ENCODE results near the gene CCDC32.
"Not testable (repeated sequence)": the region's sequence is repeated elsewhere in the genome, so short reads cannot be mapped to it uniquely, and the experiment has no call there.

The CCDC32 gene, protein sequence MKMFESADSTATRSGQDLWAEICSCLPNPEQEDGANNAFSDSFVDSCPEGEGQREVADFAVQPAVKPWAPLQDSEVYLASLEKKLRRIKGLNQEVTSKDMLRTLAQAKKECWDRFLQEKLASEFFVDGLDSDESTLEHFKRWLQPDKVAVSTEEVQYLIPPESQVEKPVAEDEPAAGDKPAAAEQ

DNA sequence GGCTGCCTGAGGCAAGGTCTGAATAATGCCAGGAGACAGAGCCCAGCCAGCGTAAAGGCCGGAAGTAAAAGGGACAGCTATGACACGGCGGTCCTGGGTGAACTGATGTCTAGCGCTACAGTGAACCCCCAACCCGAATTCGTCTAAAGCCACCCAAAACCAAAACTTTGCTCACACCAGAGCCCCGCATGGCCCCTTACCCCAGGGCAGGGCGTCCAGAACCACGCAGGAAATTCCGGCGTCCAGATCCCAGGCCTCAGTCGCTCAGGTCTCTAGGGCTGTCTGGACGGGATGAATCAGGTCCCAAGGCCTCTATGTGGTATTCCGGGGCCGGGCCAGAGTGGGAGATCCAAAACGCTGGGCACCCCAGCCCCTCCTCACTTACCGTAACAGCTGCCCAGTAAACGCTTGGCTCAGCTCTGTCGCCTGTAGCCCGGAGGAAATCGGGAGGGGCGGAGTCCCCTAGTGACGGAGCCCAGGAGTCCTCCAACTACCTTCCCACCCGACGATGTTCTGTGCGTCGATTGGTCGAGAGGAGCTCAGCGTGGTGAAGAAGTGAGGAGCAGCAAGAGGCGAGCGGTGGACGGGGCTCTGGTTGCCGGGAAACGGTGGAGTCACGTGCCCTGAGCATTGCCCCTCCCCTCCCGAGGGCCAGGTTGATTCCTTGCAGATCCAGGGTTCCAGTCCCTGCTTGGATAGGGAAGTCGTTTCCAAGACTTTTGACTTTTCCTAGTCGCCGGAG lies at the start of gene CCDC32:
Gene CCDC32, minus strand, starts transcription at position 452 of the 742 bp plus-strand sequence. CDS start 2,027 bp downstream, outside the sequence.
- peak; percentile 98 for DNase-seq

DNA sequence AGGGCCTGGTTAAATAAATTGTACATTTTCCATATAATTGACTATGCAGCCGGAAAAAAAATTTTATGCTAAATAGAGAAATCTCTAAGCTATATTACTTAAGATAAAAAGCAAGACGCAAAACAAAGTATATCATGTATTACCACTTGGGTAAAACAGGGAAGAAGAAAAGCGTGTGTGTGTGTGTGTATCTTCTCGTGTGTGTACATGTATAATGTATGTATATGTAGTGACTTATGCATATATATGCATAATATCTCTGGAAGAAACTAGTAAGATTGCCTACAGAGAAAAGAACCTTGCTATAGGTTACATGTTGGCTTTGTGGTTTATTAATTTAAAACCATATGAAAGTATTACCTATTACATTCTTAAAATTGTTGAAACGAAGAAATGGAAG lies 48.2 kb upstream of the CCDC32 start:
- no peak for DNase-seq

DNA sequence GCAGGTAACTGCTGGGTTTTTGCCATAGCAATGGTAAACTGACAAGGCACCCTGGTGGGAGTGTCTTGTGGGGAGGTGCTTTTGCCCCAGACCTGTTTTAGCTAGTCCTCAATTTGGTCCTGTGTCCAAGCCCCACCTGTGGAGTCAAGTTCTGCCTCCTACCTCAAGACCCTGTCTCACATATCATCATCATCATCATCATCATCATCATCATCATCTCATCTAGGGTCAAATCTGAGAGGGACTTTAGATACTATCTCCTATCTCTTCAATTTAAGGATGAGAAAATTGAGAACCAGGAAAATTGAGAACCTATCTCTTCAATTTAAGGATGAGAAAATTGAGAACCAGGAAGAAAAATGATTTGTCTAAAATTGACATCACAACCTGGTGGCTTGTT lies 39.1 kb upstream of the CCDC32 start:
- no peak for DNase-seq

DNA sequence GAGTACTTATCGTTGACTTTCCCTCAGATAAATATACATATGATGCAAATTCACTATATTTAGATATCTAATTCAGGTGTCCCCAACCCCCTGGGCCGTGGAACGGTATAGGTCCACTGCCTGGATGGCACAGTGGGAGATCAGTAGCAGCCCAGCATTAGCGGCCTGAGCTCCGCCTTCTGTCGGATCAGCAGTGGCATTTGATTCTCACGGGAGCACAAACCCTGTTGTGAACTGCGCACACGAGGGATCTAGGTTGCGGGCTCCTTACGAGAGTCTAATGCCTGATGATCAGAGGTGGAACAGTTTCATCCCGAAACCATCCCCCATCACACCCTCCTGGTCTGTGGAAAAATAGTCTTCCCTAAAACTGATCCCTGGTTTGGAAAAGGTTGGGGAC lies 36.1 kb upstream of the CCDC32 start:
- no peak for DNase-seq

DNA sequence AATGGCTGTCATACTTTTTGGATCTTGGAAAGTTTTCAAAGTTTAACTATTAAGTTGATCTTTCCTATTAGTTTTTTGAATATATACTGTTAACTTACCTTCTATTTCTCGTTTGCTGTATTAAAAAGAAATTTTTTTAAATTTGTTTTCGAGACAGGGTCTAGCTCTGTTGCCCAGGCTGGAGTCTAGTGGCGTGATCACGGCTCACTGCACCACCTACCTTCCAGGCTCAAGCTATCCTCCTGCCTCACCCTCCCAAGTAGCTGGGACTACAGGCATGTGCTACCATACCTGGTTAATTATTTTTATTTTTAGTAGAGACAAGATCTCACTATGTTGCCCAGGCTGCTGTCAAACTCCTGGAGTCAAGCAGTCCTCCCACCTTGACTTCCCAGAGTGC lies 33.8 kb upstream of the CCDC32 start:
- no peak for DNase-seq

DNA sequence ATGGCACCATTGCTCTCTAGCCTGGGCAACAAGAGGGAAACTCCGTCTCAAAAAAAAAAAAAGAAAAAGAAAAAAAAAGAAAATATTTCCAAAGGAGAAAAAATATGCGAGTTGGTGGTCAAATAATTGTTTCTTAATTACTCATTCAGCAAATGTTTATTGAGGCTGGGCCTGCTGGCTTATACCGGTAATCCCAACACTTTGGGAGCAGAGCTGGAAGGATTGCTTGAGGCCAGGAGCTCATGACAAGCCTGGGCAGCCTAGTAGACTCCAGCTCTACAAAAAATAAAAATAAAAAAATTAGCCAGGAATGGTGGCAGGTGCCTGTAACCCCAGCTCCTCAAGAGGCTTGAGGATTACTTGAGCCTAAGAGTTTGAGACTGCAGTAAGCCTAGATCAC lies 33.3 kb upstream of the CCDC32 start:
- no peak for DNase-seq

DNA sequence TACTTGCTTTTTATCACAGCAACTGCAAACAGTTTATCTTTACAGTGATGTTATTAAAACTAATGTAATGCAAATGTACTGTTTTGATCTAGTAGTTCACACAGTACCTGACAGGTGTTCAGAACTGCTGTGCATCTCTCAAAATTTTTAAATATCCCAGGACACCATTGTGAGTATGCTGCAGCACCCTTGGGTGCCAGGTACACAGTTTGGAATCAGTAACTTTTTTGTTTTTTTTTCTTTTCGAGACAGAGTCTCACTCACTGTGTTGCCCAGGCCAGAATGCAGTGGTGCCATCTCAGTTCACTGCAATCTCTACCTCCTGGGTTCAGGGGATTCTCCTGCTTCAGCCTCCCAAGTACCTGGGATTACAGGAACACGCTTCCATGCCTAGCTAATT lies 32.2 kb upstream of the CCDC32 start:
- DNase-seq: no peak

DNA sequence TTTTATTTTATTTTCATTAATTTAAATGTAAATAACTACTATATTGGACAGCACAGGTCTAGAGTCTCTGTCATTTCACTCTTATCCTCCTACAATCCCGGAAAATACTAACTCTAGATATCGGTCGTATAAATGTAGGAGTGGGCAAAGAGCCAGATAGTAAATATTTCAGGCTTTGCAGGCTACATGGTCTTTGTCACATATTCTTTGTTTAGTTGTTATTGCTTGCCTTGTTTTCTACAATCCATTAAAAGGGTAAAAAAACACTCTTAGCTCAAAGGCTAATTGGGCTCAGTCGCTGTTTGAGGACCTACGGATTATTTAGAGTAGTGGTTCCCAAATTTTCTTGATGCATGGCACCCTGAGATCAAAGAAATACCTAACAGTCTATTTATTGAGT lies 30.9 kb upstream of the CCDC32 start:
- DNase-seq: no peak

DNA sequence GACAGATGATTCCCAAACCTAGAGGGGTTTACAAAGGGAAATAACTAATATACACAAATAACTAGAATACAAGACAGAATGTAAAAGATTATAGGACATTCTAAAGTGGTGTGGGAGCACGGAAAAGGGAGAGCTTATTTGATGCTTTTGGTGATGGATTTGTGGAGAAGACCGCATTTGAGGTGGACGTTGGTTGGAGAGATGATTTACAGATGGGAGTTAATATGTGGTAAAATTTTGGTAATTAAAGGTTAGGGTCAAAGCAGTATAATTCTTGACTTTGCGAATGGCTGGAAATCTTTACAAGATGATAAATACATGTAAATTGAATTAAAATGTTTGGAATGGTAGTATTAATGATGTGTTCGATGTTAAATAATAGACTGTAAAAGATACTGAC lies 30.4 kb upstream of the CCDC32 start:
- no peak for DNase-seq

DNA sequence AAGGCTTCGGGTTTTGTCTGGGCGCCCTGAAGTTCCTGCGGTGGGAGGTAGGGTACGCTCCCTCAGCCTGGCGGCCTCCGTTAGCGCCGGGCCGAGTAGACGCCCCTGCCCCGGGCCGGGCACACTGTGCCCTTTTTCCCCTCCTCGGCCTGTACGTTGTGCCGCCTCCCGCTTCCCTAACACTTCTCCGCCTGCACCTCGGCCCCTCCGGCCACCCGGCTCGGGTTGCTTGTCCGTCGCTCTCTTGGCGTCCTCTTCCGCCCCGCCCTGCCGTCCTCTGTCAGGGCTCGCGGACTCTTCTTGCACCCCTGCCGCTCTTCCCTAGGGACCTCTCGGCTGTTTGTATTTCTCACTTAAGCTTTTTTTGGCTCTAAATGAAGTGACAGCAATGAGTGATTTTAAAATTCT lies 29.6 kb upstream of the CCDC32 start:
- DNase-seq: peak; percentile 36

DNA sequence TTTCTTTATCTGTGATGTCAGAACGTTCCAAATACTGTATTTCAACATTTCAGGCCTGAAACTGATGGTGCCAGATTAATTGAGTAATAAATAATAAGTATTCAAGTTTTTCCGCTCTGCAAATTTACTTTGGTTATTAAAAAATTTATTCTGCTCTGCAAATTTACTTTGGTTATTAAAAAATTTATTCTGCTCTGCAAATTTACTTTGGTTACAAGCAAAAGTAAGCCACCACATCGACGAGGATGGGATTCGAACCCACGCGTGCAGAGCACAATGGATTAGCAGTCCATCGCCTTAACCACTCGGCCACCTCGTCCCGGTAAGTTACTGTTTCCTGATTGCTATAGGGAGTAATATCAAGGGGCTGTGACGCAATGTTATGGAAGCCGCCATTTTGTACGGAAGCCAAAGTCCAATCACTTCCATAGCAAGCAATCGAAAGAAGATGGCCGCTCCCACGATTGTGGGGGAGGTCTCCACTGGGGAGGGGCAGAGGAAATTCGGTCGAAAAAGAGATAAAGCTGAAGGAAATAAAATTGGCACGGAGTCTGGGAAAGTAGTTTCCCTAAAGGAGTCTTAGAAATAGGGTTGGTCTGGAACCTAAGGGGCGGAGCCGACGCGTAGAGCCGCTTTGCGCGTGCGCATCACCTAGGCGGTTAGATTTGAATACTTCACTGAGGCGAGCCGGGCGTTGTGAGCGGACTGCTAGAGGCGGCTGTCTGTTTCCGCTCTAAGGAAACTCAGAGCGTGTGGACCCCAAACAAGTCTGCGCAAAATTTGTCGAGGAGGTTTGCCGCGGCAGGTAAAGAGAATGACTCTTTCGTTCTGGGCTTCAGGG lies 29.0 kb upstream of the CCDC32 start, which contains the start of gene KNL1:
Gene KNL1, plus strand, starts transcription at position 662 of the 841 bp plus-strand sequence. CDS start 8,683 bp downstream, outside the sequence.
- peak; percentile 92 for DNase-seq

DNA sequence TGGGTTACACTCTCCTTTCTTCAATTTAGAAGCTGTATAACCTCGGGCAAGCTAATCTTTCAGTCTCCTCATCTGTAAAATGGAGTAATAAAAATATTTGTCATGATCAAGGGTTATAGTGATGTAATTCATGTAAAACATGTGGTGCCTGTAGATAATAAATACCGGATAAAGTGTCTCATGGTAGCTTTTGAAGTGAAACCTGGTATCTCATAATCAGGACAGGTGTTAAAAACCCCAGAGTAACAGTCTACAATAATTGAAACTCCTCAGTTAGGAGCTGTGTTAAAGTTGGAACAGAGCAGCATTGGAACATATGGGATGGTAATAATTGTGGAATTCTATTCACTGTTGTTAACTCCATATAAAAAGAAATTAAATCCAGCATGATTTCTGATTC lies 28.3 kb upstream of the CCDC32 start:
- no peak for DNase-seq

DNA sequence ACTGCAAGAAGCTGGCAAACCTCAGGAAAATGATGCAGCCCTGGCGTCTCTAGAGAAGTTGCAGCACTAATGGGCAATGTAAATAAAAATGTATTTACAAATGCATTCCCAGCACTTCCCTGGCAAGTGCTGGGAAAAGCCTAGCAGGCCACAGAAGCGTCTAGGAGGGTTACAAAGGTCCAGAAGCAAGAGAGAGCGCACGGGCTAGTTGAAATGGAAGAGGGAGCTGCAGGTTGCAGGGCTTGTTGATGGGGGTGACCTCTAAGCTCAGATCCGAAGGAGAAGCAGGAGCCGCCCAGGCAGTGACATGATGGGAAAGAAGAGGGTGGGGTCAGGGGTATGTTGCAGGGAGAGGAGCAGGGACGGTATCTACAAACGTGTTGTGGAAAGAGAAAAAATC lies 26.5 kb upstream of the CCDC32 start:
- no peak for DNase-seq

DNA sequence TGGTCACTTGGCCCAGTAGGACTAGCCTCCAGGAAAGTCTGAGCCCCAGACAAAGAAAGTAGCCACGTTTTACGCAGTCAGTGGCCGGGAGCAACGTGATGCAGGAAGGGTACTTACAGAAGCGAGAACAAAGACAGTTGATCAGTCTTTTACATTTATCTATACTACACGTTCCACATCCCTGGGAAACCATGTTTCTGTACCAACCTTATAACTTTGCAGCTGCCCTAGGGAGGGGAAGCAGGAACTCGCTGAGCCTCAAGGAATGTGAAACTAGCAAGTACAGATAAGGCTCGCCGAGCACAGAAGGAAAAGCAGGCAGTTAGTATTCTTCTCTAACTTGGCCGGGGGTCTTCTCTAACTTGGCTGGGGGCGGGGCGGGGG lies 25.8 kb upstream of the CCDC32 start:
- no peak for DNase-seq

DNA sequence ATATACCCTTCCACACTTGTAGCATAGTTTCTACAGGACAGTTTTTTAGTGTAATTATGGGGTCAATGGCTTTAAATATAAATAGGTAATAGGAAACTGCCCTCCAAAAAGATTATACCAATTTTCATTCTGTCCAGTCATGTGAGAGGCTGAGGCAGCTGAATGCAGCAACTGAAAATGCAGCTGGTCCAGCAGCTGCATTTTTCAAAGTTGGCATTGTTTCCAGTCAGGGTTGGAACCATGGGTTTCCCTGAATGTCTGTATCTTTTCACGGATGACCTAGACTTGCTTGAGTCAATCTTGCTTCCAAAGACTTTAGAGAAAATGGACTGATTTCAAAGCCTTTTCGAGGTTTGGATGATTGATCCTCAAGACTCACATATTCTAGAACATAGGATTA lies 19.3 kb upstream of the CCDC32 start:
- peak; percentile 18 for DNase-seq

DNA sequence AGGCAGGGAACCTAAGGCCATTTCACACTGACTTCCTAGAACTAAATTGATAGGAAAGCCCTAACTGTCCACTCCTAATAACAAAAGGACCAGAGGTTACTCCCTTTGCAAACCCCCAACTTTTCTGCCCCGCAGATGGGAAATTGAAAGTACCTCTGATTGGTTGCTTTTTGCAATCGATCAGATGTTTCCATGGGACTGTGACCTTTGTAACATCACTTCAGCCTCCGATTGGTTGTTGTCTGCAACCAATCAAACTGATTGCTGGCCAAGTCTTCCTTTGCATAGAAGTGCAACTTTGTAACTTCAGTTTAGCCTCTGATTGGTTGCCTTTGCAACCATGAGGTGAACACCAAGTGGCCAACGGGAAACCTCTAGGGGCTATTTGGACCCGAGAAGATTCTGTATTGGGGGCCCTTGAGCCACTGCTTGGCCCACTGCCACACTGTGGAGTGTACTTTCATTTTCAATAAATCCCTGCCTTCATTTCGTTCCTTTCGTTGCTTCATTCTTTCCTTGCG lies 17.9 kb upstream of the CCDC32 start:
- DNase-seq: peak; percentile 86

DNA sequence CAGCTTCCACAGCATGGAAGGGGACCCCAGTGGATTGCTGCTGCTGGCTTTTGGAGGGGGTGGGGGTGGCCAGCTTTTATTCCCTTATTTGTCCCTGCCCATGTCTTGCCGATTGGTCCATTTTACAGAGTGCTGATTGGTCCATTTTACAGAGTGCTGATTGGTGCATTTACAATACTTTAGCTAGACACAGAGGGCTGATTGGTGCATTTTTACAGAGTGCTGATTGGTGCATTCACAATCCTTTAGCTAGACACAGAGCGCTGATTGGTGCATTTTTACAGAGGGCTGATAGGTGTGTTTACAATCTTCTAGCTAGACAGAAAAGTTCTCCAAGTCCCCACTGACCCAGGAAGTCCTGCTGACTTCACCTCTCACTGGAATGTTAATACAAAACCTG lies 17.0 kb upstream of the CCDC32 start:
- not testable (repeated sequence) for DNase-seq

DNA sequence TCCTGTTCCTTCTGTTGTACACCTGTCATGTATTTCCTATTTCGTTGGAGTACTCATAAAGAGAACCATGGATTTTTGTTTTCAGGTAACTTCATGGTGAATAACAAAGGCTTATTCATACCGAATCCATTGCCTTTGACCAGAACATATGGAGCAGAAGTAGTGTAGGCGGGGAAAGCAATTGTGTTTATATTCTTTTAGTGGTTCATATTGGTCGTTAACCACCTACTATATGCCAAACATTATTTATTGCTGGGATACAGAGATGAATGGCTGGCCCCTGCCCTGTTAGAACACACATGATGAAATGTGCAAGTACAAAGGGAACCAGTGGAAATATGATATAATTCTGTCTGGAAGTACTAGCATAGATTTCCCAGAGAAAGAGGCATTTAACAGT lies 14.1 kb upstream of the CCDC32 start:
- no peak for DNase-seq

DNA sequence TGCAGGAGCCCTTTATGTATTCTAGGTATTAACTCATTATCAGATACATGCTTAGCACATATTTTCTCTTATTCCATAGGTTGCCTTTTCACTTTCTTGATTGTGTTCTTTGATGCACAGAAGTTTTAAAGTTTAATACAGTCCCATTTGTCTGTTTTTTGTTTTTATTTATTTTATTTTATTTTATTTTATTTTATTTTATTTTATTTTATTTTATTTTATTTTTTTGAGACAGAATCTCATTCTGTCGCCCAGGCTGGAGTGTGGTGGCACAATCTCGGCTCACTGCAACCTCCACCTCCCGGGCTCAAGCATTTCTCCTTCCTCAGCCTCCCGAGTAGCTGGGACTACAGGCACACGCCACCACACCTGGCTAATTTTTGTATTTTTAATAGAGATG lies 12.1 kb upstream of the CCDC32 start:
- not testable (repeated sequence) for DNase-seq

DNA sequence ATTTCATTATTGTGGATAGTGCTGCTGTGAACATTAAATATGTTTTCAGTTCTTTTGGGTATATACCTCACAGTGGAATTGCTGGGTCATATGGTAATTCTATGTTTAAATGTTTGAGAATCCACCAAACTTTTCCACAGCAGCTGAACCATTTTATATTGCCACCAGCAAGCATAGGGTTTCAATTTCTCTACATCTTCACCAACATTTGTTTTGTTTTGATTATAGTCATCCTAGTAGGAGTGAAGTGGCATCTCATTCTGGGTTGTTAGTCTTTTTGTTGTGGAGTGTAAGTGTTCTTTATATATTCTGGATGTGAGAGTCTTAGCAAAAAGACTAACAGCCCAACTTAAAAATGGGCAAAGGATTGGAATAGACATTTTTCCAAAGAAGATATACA lies 10.3 kb upstream of the CCDC32 start:
- DNase-seq: no peak

DNA sequence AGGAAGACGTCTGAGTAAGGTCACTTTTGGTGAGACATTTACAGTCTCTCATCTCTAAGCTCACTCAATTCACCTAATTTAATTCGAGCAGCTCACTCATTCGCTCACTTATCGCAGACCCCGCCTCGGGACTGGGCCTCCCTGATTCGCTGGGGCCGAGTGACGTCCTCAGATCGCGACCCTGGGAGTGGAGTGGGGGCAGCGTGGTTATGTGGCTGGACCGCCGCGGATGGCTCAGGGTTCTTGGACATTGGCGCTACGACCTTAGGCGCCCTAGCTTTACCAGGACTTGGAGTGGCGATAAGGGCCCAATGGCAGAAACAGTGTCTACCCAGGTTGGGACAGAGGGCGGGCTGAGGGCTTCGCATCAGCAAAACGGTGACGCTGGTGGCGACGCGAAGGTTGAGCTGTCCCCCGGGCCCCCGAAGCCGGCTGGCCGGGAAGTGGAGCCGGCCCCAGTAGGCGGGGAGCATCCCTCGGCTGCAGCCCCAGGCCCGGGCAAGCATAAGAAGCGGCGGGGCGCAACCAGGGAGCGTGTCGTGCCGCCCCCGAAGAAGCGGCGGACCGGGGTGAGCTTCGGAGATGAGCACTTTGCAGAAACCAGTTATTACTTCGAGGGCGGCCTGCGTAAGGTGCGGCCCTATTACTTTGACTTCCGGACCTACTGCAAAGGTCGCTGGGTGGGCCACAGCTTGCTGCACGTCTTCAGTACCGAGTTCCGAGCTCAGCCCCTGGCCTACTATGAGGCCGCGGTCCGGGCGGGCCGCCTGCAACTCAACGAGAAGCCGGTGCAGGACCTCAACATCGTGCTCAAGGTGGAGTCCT lies 4.5 kb upstream of the CCDC32 start, which contains the start of gene RPUSD2:
Gene RPUSD2, plus strand, starts transcription at position 171 of the 825 bp plus-strand sequence. Its CDS starts 39 bp downstream, at position 210.
- DNase-seq: peak; percentile 91

DNA sequence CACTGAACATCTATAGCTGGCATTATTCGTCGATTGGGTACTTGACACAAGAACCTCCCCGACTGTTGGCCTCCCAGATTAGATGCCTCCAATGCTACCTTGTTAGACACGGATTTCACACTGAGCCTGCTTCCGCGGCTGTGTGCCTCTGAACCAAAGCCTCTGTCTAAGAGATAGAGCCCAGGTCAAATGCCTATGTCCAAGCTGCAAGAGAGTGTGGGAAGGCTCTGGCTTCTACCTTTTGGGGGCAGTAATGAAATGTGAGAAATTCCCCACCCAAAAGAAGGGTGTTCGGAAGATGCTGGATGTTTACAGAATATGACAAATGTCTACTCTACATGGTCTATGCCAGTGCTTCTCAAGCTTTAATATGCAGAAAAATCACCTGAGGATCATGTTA lies 2.3 kb upstream of the CCDC32 start:
- no peak for DNase-seq

All from NCI-H774 (cell line).